Measurements from ENCODE around the gene HINFP. TPM values are rescaled to one million over a fixed set of nuclear protein-coding genes. Genes with fewer than 3 reads are reported as not detected.

Gene HINFP
- polyA plus RNA-seq, 1 donor, result 40.2 TPM

- no CpG with 5 or more reads among the region's 3 CpGs for WGBS (ENCODE audit: insufficient coverage, low lambda C conversion rate)
- Histone ChIP-seq H3K9me3 (ENCODE audit: control insufficient read depth, low read depth, low read length) (no peaks in the 10 kb centered on the region), H3K4me3 (ENCODE audit: low read length) (no peak overlapping the region), H3K27ac (ENCODE audit: low read length) (peak overlapping the region; percentile 82), H3K36me3 (ENCODE audit: control insufficient read depth, insufficient read depth, low read length) (peaks cover 48% of the 10 kb centered on the region), H3K27me3 (ENCODE audit: control insufficient read depth, insufficient read depth, low read length) (no peaks in the 10 kb centered on the region), H3K4me1 (ENCODE audit: control insufficient read depth, insufficient read depth, low read length) (peaks cover 27% of the 10 kb centered on the region)
- DNase-seq, result no peak
Observed at GRCh38 chr11:119109843-119110242, 11.5 kb upstream of the HINFP start.

- Histone ChIP-seq H3K27ac (ENCODE audit: low read length) (no peak overlapping the region), H3K4me3 (ENCODE audit: low read length) (no peak overlapping the region), H3K36me3 (ENCODE audit: control insufficient read depth, insufficient read depth, low read length) (peaks cover 51% of the 10 kb centered on the region), H3K9me3 (ENCODE audit: control insufficient read depth, low read depth, low read length) (no peaks in the 10 kb centered on the region), H3K27me3 (ENCODE audit: control insufficient read depth, insufficient read depth, low read length) (no peaks in the 10 kb centered on the region), H3K4me1 (ENCODE audit: control insufficient read depth, insufficient read depth, low read length) (peaks cover 27% of the 10 kb centered on the region)
- DNase-seq, result no peak
- no CpG with 5 or more reads among the region's 10 CpGs for WGBS (ENCODE audit: insufficient coverage, low lambda C conversion rate)
Observed at GRCh38 chr11:119110439-119110838, 10.9 kb upstream of the HINFP start.

GRCh38 chr11:119111361-119111925 is 9.9 kb upstream of the HINFP start:
- Histone ChIP-seq H3K9me3 (ENCODE audit: control insufficient read depth, low read depth, low read length) (no peaks in the 10 kb centered on the region), H3K27me3 (ENCODE audit: control insufficient read depth, insufficient read depth, low read length) (no peaks in the 10 kb centered on the region), H3K4me1 (ENCODE audit: control insufficient read depth, insufficient read depth, low read length) (peaks cover 23% of the 10 kb centered on the region), H3K27ac (ENCODE audit: low read length) (no peak overlapping the region), H3K36me3 (ENCODE audit: control insufficient read depth, insufficient read depth, low read length) (peaks cover 61% of the 10 kb centered on the region), H3K4me3 (ENCODE audit: low read length) (no peak overlapping the region)
- WGBS (ENCODE audit: insufficient coverage, low lambda C conversion rate), result 100% methylated on average over 2 of the region's 11 CpGs
- no peak for DNase-seq

- no peak for DNase-seq
- no CpG with 5 or more reads among the region's 12 CpGs for WGBS (ENCODE audit: insufficient coverage, low lambda C conversion rate)
- peaks cover 18% of the 10 kb centered on the region for H3K4me1 ChIP-seq (ENCODE audit: control insufficient read depth, insufficient read depth, low read length)
- H3K36me3 ChIP-seq (ENCODE audit: control insufficient read depth, insufficient read depth, low read length), result peaks cover 69% of the 10 kb centered on the region
- H3K4me3 ChIP-seq (ENCODE audit: low read length), result no peak overlapping the region
- no peaks in the 10 kb centered on the region for H3K9me3 ChIP-seq (ENCODE audit: control insufficient read depth, low read depth, low read length)
- H3K27ac ChIP-seq (ENCODE audit: low read length), result no peak overlapping the region
- no peaks in the 10 kb centered on the region for H3K27me3 ChIP-seq (ENCODE audit: control insufficient read depth, insufficient read depth, low read length)
Observed at GRCh38 chr11:119112314-119113020, 8.9 kb upstream of the HINFP start.

- Histone ChIP-seq H3K4me3 (ENCODE audit: low read length) (no peak overlapping the region), H3K36me3 (ENCODE audit: control insufficient read depth, insufficient read depth, low read length) (peaks cover 72% of the 10 kb centered on the region), H3K27me3 (ENCODE audit: control insufficient read depth, insufficient read depth, low read length) (no peaks in the 10 kb centered on the region), H3K9me3 (ENCODE audit: control insufficient read depth, low read depth, low read length) (no peaks in the 10 kb centered on the region), H3K4me1 (ENCODE audit: control insufficient read depth, insufficient read depth, low read length) (peaks cover 11% of the 10 kb centered on the region), H3K27ac (ENCODE audit: low read length) (no peak overlapping the region)
- DNase-seq, result no peak
- no CpG with 5 or more reads among the region's 9 CpGs for WGBS (ENCODE audit: insufficient coverage, low lambda C conversion rate)
Observed at GRCh38 chr11:119113716-119114115, 7.7 kb upstream of the HINFP start.

- Histone ChIP-seq H3K4me3 (ENCODE audit: low read length) (no peak overlapping the region), H3K4me1 (ENCODE audit: control insufficient read depth, insufficient read depth, low read length) (peaks cover 6% of the 10 kb centered on the region), H3K27ac (ENCODE audit: low read length) (no peak overlapping the region), H3K9me3 (ENCODE audit: control insufficient read depth, low read depth, low read length) (no peaks in the 10 kb centered on the region), H3K36me3 (ENCODE audit: control insufficient read depth, insufficient read depth, low read length) (peaks cover 72% of the 10 kb centered on the region), H3K27me3 (ENCODE audit: control insufficient read depth, insufficient read depth, low read length) (no peaks in the 10 kb centered on the region)
- WGBS (ENCODE audit: insufficient coverage, low lambda C conversion rate), result no CpG with 5 or more reads among the region's 5 CpGs
- DNase-seq, result no peak
Observed at GRCh38 chr11:119114351-119114750, 7.0 kb upstream of the HINFP start.

- H3K9me3 ChIP-seq (ENCODE audit: control insufficient read depth, low read depth, low read length), result no peaks in the 10 kb centered on the region
- no peaks in the 10 kb centered on the region for H3K27me3 ChIP-seq (ENCODE audit: control insufficient read depth, insufficient read depth, low read length)
- no peak overlapping the region for H3K4me3 ChIP-seq (ENCODE audit: low read length)
- 39% methylated on average over 2 of the region's 24 CpGs for WGBS (ENCODE audit: insufficient coverage, low lambda C conversion rate)
- H3K4me1 ChIP-seq (ENCODE audit: control insufficient read depth, insufficient read depth, low read length), result peaks cover 2% of the 10 kb centered on the region
- no peak for DNase-seq
- H3K36me3 ChIP-seq (ENCODE audit: control insufficient read depth, insufficient read depth, low read length), result peaks cover 63% of the 10 kb centered on the region
- H3K27ac ChIP-seq (ENCODE audit: low read length), result no peak overlapping the region
Observed at GRCh38 chr11:119115484-119116234, 5.7 kb upstream of the HINFP start.

GRCh38 chr11:119116235-119116594 is 5.2 kb upstream of the HINFP start:
- H3K4me3 ChIP-seq (ENCODE audit: low read length), result no peak overlapping the region
- no peaks in the 10 kb centered on the region for H3K9me3 ChIP-seq (ENCODE audit: control insufficient read depth, low read depth, low read length)
- H3K27ac ChIP-seq (ENCODE audit: low read length), result no peak overlapping the region
- WGBS (ENCODE audit: insufficient coverage, low lambda C conversion rate), result no CpG with 5 or more reads among the region's 10 CpGs
- H3K27me3 ChIP-seq (ENCODE audit: control insufficient read depth, insufficient read depth, low read length), result no peaks in the 10 kb centered on the region
- H3K36me3 ChIP-seq (ENCODE audit: control insufficient read depth, insufficient read depth, low read length), result peaks cover 58% of the 10 kb centered on the region
- peaks cover 4% of the 10 kb centered on the region for H3K4me1 ChIP-seq (ENCODE audit: control insufficient read depth, insufficient read depth, low read length)
- no peak for DNase-seq

- no peak for DNase-seq
- no peak overlapping the region for H3K27ac ChIP-seq (ENCODE audit: low read length)
- no peak overlapping the region for H3K4me3 ChIP-seq (ENCODE audit: low read length)
- peaks cover 4% of the 10 kb centered on the region for H3K4me1 ChIP-seq (ENCODE audit: control insufficient read depth, insufficient read depth, low read length)
- H3K36me3 ChIP-seq (ENCODE audit: control insufficient read depth, insufficient read depth, low read length), result peaks cover 54% of the 10 kb centered on the region
- H3K27me3 ChIP-seq (ENCODE audit: control insufficient read depth, insufficient read depth, low read length), result no peaks in the 10 kb centered on the region
- WGBS (ENCODE audit: insufficient coverage, low lambda C conversion rate), result no CpG with 5 or more reads among the region's 5 CpGs
- no peaks in the 10 kb centered on the region for H3K9me3 ChIP-seq (ENCODE audit: control insufficient read depth, low read depth, low read length)
Observed at GRCh38 chr11:119116601-119117000, 4.8 kb upstream of the HINFP start.

GRCh38 chr11:119117004-119117706 is 4.2 kb upstream of the HINFP start:
- no peak for DNase-seq
- no CpG with 5 or more reads among the region's 3 CpGs for WGBS (ENCODE audit: insufficient coverage, low lambda C conversion rate)
- peaks cover 48% of the 10 kb centered on the region for H3K36me3 ChIP-seq (ENCODE audit: control insufficient read depth, insufficient read depth, low read length)

More at GRCh38 chr11:119117004-119117706, 4.2 kb upstream of the HINFP start:
- Histone ChIP-seq H3K4me1 (ENCODE audit: control insufficient read depth, insufficient read depth, low read length) (peaks cover 6% of the 10 kb centered on the region), H3K9me3 (ENCODE audit: control insufficient read depth, low read depth, low read length) (no peaks in the 10 kb centered on the region), H3K27ac (ENCODE audit: low read length) (no peak overlapping the region), H3K4me3 (ENCODE audit: low read length) (no peak overlapping the region), H3K27me3 (ENCODE audit: control insufficient read depth, insufficient read depth, low read length) (no peaks in the 10 kb centered on the region)

Measured in large intestine (tissue), 3 donors.